Measurements from ENCODE around the gene RFX7.

The RFX7 gene

DNA sequence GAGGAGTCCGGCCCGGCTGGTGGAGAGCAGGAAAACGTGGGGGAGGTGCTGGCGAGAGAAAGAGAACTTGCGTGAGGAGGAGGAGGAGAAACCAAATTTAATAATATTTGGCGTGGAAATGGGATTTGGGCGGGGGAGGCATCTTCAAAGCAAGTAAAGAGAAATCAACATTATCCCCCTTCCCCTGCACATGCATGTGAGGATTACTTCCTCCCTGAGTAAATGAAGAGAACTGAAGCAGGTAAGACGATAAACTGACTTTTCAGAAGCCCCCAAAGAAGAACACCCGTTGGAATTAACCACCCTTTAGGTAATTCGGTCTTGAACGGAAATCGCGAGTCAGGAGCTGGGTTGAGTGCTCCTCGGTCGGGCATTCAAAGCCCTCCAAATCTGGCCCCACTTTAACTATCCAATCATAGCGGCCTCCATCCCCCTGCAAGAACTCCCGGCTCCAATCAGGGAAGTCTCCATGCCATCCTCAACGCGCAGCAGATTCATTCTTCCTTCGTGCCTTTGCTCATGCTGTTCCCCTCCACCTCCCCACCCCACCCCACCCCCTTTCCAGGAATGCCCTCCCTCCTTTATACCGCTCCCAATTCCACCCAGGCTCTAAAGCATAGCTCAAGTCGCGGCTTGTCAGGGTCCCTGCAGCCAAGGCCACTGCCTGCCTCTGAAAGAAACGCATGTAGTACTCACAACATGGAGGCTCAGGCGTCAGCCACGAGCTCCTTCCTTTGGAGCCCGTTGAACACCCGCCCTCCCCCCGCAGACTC, 545 bp upstream of the RFX7 start:
- peak; percentile 71 for DNase-seq (ENCODE audit: low read depth)

DNA sequence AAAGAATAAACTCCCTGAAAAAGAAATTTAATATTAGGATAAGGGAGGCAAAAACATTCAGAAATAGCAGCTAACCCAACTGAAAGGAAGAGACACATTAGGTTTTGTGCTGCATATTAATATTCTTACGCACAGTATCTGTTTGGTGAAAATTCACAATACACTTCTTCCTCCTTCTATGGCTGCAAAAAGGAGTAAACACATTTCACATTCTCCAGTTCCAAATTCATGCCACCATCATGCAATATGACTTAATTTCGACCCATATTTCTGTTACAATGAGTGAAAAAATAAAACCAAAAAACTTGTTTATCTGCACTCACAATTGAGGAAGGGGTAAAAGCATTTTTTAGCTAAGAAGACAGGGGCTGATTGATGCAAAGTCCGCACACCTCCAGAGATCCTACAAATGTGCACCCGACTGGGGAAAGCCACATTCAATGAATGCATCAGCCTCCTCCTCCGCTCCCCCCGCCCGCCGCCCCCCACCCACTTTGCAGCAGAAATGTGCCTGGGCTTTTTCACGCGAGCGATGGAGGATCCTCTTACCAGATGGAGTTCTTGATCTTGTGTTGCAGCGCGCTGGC, 1.0 kb downstream of the RFX7 start:
- DNase-seq (ENCODE audit: low read depth) = no peak

DNA sequence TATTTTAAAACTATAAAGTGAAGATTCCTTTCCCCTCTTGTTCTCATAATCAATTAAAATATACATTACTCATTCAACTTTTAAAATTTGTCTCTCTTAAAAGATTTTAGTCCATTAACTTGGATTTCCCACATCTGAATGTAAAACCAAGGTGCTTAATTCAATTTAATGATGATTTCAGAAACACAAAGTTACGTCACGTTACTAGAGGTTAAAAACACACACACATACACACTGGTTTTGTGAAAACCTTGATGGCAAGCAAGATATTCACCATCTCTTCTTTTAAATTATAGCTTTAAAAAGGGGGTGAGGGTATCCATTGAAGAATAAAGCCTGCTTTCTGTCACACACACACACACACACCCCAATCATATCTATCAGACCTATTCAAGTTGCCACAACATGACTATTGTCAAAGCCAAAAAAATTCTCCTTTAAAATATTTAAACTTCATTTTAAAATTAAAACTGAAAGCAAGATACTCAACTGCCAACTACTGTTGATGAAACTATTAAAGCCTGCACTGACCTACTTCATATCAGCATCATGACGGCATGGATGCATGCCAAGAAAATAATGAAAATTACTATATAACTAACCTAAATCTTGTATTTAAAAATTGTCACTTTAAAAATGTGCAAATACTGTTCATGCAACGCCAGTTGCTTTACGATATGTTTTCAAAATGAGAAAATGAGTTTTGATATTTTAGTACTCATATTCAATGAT, 2.1 kb downstream of the RFX7 start:
- DNase-seq (ENCODE audit: low read depth) = no peak

DNA sequence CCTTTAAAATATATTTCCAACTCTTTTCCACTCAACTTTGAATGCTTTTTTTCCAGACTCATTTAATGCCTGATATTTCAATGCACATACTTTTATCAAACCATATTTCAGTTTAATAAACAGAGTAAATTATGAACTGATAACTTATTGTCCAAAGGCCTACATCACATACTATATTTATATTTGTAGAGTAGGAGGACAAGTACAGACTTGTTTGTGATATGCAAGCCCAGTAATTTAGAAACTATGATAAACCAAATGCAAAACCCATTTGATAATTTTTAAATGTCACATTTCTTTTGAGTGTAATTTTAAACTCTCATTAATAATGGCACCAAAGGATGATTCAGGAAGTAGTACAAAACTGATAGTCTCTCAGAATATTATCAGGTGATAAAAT, 3.3 kb downstream of the RFX7 start:
- no peak for DNase-seq (ENCODE audit: low read depth)

DNA sequence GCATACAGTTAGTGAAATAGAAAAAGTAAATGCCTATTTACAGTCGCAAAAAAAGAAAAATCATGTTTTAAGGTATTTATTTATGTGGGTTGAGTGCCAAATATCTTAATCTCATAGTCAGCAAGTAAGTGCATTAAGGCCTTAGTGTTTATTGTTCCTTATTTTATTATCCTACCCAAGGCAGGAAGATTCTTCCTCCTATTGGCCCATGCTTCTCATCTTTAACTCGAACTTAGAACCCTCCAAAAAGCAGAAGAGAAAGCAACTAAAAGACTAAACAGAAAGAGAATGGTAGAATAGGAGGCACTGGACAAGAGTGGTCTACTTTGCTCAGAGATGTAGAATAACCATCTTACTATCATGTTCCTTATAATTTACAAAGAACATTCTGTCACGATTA, 7.5 kb downstream of the RFX7 start:
- no peak for DNase-seq (ENCODE audit: low read depth)

DNA sequence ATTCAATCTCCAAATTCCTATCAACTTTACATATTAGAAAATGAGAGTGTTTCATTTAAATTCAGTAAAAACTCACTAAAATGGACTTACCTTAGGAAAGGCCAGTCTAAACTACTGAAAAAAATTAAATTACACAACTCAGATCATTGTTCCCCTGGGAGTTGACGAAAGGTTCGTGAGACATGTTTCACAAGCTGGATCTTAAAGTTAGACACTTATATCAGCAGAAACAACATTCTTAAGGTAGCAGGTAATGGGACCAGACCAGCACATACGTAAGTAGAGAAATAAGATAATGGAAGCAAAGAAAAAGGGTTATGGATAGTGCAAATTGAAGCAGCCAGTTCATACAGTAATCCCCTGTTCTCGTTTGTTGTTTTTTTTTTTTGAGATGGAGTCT, 8.9 kb downstream of the RFX7 start:
- no peak for DNase-seq (ENCODE audit: low read depth)

DNA sequence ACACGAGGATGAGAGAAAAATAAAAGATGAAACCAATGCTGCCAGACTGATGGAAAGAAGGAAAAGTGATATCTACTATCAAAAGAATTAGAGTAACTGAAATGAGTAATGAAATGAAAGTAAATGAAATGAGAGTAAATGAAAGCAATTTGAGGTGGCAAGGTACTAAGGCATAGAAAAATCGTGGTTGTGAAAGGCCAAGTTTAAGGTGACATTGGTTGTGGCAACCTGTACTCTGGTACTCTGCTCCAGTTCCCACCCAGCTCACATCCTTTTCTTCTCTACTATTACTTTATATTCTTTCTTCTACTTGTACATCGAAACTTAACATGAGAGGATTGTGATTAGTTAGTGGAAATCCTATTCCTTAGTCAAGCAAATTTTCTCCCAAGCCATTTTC, 10.1 kb downstream of the RFX7 start:
- no peak for DNase-seq (ENCODE audit: low read depth)

DNA sequence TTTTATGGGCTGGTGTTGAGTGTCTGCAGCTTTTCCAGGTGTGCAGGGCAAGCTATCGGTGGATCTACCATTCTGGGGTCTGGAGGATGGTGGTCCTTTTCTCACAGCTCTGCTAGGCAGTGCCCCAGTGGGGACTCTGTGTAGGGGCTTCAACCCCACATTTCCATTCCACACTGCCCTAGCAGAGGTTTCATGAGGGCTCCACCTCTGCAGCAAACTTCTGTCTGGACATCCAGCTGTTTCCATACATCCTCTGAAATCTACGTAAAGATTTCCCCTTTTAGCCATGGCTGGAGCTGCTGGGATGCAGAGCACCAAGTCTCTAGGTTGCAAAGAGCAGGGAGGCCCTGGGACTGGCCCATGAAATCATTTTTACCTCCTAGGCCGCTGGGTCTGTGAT, 11.6 kb downstream of the RFX7 start:
- no peak for DNase-seq (ENCODE audit: low read depth)

DNA sequence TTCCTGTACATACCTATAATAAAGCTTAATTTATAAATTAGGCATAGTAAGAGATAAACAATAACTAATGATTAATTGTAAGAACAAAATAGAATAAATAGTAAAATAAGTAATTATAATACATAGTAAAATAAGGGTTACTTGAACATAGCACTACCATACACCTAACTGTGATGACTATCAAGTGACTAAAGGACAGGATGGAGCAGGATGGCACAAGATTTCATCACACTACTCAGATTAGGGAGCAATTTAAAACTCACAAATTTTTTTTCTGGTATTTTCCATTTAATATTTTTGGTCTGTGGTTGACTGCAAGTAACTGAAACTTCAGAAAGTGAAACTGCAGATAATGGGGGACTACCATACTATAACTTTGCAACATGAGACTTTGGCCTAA, 14.8 kb downstream of the RFX7 start:
- no peak for DNase-seq (ENCODE audit: low read depth)

DNA sequence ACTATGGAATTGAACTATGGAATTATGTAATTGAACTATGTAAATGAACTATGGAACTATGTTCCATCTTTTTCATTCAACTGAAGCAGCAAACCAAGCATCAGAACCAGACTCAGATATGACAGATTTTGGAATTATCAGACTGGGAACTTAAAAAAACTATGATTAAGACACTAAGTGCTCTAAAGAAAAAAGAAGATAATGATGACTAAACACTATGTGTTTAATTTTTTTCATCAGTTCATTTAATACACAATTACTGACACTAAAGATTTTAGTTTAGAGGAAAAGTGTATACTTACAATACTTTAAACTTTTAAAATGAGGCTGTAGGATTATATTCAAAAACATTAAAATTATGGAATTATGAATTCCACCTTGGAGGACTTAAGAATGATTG, 15.3 kb downstream of the RFX7 start:
- DNase-seq (ENCODE audit: low read depth) = no peak

DNA sequence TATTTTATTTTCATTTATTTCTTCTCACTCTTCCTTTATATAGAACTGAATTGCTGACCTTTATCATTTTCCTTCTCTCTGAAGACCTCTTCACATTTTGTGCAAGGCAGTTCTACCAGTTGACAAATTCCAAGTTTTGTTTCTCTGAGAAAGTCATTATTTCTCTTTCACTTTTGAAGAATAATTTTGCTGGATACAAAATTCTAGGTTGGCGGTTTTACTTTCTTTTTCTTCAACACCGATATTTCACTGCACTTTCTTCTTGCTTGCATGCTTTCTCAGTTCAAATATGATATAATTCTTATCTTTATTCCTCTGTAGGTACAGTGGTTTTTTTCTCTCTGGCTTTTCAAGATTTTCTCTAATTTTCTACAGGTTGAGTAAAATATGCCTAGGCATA, 15.9 kb downstream of the RFX7 start:
- DNase-seq (ENCODE audit: low read depth) = no peak

DNA sequence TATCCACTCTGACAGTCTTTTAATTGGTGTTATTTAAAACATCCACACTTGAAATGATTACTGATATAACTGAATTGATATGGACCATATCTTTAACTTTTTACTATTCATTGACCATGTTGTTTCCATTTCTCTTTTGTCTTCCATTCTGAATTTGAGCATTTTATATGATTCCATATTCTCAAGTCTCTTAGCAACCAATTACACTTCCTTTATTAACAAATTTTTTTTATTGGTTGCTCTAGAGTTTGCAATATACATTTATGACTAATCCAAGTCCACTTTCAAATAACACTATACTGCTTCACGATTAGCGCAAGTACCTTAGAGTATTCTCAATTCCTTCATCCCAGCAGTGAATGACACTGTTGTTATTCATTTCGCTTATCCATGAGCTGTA, 16.4 kb downstream of the RFX7 start:
- DNase-seq (ENCODE audit: low read depth) = no peak

DNA sequence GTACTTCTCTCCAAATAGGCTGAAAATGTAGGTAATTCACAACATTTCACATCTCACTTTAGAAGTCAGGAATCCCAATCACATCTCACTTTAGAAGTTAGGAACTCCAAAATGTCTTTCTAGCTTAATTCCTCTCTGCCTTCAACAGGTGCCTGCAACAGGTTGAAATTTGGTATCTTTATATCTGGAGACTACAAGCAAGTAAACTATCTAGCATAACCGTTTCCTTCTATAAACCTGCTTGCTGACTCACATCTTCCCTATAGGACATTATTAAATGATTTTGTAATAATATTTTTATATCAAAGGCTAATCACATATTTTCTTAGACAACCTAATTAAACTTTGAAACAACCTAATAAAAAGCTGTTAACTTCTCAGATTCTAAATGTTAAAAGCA, 18.2 kb downstream of the RFX7 start:
- no peak for DNase-seq (ENCODE audit: low read depth)

DNA sequence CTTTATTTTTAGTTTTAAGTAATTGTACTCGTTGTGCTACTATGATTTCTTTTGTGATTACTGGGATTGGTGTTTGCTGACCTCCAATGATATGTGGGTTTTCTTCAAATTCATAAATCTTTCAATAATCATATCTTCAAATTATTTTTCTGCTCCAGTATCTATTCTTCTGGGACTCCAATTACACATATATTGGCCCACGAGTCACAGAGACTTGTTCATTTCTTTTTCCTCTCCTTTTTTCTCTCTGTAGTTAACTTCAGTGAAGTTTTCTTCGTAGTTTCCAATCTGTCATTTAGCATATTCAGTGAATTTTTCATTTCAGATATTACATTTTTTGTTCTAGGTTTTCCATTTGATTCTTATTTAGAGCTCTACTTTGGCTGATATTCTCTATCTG, 21.4 kb downstream of the RFX7 start:
- no peak for DNase-seq (ENCODE audit: low read depth)

DNA sequence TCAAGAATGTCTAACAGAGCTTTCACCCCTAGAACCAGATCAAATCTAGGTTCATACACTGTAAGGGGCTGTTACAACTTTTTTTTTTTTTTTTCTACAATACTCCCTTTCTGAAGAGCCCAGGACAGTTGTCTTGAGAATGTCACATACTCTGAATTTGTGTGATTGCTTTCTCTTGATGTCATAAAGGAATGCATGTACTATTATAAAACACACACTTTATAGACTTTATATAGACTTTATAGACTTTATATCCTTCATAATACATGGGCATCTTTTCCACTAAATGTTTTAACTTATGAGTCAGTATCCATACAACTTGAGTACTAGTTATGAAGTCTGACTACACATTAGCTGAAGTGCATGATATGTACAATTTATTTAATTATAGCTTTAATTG, 26.3 kb downstream of the RFX7 start:
- DNase-seq (ENCODE audit: low read depth) = no peak

DNA sequence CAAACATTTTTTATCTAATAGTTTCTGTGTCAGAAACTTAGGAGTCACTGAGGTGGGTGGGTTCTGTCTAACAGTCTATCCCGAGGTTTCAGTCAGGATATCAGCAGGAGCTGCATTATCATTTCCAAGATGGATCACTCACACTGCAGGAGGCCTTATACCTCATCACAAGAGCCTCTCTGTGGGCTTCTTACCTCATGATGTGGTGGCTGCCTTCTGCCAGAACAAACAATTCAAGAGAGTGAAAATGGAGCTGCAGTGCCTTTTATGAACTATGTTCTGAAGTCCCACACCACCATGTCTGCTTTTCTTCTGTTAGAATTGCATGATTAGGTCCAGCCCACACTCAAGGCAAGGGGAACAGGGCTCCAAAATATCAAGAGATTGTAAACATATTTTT, 27.9 kb downstream of the RFX7 start:
- DNase-seq (ENCODE audit: low read depth) = no peak

DNA sequence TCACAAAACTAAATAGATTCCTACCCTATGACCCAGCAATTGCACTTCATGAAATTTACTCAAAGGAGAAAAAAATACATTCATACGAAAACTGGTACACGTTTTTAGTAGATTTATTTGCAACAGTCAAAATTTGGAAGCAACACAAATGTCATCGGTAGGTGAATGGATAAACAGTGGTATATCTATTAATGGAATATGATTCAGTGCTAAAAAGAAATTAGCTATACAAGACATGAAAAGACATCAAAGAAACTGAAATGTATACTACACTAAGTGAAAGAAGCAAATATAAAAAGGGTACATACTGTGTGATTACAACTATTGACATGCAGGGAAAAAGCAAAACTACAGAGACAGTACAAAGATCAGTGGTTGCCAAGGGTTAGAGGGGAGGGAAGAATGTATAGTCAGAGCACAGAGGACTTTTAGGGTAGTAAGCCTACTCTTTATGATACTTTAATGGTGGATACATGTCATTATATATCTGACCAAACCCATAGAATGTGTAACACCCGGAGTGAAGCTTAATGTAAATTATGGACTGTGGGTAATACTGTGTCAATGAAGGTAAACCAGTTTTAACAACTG, 31.6 kb downstream of the RFX7 start:
- DNase-seq (ENCODE audit: low read depth) = no peak

DNA sequence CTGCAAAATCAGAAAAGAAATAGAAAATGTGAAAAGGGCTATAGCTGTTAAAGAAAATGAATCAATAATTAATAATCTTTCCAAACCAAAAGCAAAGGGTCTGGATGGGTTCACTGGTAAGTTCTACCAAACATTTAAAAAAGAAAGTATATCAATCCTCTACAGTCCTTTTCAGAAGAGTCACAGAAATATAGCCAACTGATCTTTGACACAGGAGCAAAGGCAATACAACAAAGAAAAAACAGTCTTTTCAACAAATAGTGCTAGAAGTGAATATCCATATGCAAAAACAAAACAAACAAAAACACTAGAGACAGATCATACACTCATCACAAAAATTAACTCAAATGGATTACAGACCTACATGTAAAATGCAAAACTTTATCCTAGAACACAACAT, 32.6 kb downstream of the RFX7 start:
- no peak for DNase-seq (ENCODE audit: low read depth)

DNA sequence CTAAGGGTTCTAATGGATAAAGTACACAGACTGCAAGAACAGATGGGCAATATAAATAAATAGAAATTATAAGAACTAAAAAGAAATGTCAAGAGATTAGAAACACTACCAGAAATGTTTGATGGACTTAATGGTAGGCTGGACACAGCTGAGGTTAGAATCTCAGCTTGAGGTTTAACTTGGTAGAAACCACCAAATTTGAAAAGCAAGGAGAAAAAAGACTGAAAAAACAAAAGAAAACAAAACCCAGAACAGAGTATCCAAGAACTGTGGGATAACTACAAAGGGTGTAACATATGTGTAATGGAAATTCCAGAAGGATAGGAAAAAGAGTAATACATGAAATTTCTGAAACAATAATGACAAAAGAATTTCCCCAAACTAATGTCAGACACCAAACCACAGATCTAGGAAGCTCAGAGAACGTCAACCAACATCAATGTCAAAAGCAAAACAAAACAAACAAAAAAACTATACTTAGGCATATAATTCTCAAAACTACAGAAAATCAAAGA, 35.0 kb downstream of the RFX7 start:
- no peak for DNase-seq (ENCODE audit: low read depth)

DNA sequence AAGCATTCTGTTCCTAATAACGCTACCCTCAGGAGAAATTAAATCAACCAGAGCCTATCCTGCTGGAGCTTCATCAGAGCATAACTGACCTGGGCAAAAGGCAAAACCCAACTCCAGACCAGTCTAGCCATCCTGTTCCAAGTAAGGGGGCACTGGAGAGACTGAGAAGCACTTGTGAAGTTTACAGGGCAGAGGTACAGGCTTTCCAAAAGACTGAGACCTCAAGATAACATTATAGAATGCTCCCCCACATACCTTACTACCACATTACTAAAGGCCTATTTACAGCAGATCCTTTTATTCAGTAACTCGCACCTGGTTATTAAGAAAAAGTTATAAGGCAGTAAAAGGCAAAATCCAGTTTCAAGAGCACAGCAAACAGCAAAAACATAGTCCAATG, 35.5 kb downstream of the RFX7 start:
- DNase-seq (ENCODE audit: low read depth) = no peak

DNA sequence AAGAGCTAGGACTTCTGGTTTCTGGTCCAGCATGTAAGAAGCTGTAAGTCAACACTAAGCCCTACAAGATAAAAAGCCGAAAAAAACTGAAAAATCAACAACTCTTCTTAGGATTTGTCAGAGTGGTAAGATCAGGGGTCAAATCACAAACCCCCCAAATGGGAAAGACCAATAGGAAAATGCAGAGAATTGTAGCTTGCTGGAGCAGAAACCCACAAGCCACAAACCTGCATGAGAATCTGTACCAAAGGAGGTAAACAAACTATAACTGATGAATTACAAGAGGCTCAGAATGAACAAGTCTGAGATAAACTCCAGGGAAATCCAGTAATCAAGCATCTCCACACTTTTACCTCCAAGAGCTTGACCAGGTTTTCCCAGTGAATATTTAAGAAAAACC, 36.0 kb downstream of the RFX7 start:
- DNase-seq (ENCODE audit: low read depth) = no peak

DNA sequence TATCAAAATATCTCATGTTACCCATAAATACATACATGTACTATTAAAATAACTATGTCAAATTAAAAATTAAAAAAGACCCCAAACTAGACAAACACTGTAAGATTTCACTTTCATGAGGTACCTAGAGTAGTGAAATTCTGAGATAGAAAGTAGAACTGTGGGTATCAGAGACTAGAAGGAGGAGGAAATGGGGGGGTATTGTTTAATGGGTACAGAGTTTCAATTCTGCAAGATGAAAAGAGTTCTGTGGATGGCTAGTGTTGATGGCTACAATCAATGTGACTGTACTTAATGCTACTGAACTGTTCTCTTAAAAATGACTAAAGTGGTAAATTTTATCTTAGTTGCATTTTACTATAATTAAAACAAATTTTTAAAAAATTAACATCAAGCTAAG, 36.6 kb downstream of the RFX7 start:
- no peak for DNase-seq (ENCODE audit: low read depth)
